DMS53 (cell line): ENCODE measurements around the gene LAMA5.

ENCODE experiments used
- DNase-seq: peaks from one replicate; lab custom pipeline; 2025; lab: John Stamatoyannopoulos, UW

Gene LAMA5

DNA sequence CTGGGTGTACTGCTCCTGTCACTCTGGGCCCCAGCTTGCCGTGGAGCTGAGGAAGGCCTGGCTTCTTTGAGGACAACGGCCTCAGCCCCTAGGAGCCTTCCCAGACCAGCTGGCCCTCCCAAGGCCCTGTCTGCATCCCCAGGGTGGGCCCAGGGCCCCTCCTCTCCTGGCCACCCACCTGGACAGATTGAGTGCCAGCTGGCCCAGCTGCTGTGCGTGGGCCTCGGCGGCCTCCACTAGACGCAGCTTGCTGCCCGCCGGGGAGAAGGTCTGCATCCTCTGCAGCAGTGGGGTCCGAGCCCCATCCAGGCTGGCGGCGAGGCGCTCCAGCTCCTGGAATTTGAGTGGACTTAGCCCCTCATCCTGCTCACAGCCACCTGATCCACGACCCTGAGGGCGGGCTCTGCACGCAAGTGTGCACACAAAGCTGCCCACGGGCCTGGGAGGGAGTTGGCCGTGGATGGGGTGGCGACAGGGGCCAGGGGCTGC, 49.9 kb downstream of the LAMA5 start:
- DNase-seq, result no peak

DNA sequence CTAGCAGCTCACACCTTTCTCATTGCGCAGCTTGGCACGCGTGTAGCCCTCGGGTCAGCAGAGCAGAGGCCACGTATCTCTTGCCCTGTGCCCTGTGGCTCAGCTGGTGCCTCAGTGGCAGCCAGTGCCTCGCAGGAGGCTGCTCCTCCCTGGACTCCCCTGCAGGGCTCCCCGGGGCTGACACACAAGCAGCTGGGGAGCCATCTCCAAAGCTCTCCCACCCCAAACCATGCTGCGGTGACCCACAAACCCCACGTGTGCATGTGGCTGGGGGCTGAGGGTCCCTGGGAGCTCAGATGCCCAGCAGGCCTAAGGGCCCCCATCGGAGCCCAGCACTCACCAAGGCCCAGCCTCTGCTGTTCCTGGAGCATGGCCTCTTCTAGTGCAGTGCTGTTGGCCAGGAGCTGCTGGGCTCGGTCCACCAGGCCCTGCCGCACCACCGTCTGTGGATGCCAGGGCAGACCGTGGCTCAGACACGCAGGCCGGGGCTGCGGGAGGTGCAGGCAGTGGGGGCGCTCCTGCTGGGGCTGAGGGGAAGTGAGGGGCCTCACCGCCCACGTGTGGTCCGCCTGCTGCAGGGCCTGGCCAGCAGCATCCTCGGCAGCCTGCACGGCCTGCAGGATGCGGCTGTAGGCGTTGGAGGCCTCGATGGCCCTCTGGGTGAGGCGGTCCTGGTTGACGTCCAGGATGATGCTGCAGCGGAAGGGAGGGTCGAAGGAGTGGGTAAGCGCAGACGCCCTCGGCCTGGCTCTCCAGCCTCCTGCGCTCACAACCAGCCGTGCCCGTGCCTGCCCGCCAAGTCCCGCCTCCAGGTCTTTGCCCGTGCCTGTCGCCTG, 50.6 kb downstream of the LAMA5 start:
- DNase-seq, result no peak

DNA sequence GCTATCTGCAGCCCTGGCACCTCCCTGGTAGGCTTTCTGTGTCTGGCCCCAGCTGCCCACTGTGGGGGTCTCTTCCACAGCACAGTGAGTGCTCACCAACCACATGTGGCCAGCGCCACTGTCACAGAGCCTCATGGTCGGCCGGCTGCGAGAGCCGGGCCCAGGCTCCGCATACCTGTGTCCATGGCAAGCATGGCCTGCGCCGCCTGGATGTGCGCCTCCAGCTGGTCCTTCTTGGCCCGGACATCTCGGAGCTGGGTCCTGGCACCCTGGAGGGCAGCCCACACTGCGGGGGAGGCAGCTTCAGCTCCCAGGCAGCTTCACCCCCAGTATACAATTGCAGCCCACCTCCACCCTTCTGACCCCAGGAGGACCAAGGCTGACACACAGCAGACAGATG, 51.3 kb downstream of the LAMA5 start:
- DNase-seq, result no peak

DNA sequence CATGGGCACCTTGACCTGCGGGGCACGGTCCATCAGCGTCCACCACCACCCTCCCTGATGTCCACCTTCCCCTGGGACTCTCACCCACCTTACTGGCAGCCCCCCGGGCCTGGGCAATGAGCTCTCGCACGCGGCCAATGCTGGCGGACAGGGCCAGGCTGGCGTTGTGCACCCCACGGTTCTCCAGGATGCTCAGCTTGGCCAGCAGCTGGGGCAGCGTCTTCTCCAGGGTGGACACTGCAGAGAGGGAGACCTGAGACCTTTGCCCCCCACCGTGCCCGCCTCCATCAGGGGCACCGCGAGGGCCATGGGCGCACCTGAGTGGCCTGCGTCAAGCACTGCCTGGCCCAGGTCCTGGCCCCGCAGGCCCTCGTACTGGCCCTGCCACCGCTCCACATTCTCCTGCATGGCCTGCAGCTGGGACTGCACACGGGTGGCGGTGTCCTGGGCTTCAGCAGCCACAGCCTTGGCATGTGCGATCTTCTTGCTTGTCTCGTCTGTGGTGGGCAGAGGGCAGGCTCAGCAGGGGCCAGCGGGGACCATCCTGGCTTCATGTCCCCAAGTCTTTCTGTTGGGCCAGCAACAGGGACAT, 52.3 kb downstream of the LAMA5 start:
- DNase-seq, result no peak

DNA sequence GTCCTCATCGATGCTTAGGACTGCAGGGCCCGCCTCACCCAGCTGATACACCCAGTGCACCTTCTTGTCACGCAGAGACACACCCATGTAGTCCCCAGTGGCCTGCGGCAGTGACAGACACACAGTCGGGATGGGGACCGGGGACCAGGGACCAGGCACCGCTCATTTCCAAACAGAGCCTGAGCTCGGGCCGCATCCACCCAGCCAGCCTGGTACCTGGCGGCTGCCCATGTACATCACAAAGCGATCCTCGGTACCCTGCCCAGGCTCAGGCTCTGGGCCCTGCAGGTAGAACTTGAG, 52.8 kb downstream of the LAMA5 start:
- no peak for DNase-seq

DNA sequence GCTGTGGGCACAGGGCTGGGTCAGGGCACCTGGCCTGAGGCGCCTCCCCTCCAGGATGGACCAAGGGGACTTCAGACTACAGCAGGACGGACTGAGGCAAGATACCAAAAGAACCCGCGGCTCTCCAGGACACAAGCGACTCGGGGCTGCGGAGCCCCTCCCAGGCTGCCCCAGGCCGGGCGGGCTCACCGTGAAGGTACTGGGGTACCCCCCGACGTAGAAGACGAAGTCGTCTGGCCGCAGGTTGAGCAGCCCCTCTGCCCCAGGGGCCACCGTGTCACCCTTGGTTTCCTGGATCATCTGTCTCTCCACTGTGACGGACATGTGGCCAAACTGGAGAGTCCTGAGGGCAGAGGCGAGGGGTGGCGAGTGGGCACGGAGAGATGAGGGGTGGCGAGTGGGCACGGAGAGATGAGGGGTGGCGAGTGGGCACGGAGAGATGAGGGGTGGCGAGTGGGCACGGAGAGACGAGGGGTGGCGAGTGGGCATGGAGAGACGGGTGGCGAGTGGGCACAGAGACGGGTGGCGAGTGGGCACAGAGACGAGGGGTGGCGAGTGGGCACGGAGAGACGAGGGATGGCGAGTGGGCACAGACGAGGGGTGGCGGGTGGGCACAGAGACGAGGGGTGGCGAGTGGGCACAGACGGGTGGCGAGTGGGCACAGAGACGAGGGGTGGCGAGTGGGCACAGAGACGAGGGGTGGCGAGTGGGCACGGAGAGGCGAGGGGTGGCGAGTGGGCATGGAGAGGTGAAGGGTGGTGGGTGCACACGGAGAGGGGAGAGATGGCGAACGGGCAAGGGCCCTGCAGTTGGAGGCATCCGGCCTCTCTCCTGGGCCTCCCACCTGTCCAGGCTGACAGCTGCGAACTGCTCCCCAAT, 53.4 kb downstream of the LAMA5 start:
- no peak for DNase-seq

DNA sequence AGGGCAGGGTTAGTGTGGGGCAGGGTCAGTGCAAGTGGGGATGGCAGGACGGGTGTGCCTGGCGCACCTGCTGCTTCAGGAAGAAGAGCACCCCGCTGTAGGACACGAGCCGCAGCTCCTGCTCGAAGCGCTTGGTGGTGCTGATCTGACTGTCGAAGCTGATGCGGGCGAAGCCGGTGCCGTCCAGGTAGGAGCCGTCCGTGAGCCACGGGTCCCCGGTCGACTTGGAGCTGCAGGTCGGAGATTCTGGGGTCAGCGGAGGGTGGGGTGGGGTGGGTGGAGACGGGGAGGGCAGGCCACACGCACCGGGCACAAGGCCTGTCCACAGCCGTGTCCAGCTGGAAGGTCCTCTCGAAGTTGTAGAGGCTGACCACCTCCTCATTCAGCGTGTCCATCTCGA, 54.1 kb downstream of the LAMA5 start:
- DNase-seq, result no peak

DNA sequence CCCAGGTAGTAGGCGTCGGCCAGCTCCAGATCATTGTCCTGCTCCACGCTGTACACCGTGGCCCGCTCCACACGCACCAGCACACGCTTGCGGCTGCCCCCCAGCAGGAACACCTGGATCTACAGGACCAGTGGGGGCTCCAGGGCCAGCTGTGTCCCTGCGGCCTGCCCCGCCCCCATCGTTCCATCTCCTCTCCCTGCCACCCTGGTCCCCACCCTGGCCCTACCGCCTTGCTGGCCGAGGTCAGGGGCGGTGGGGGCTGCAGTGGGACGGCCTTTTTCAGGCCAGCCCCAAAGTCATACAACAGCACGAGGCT, 54.5 kb downstream of the LAMA5 start:
- no peak for DNase-seq

DNA sequence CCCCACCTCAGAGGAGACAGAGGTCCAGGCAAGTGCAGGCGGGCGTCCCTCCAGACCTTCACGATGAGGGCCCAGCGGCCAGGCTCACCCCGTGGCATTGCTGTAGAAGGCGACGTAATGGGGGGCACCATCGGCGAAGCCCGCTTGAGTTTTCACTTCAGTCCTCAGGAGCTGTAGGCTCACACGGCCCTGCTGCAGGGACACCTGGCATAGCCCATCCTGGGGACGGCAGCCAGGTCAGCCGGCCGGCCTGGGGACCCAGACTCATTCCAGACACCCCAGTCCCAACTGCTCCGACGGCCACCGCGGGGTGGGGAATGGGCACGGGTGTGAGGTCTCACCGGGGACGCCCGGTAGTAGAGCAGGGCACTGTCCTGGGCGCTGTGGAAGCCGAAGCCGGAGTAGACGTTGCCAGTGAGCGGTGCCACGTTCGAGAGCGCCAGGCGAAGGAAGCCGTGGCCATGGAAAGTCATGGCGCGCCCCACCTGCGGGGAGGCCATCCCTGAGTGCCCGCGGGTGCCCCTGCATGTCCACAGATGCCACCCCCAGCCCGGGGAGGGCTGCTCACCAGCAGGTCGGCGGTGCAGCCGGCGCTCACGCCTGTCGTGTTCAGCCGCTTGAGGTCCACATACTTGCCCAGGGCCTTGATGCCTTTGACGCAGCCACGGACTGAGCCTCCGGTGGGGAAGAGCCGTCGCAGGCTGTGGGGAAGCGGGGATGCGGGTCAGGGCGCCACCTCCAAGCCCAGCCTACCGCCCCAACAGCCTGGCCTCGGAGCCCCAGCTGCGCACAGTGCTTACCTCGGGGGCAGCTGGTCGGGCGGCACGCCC, 55.1 kb downstream of the LAMA5 start:
- no peak for DNase-seq

DNA sequence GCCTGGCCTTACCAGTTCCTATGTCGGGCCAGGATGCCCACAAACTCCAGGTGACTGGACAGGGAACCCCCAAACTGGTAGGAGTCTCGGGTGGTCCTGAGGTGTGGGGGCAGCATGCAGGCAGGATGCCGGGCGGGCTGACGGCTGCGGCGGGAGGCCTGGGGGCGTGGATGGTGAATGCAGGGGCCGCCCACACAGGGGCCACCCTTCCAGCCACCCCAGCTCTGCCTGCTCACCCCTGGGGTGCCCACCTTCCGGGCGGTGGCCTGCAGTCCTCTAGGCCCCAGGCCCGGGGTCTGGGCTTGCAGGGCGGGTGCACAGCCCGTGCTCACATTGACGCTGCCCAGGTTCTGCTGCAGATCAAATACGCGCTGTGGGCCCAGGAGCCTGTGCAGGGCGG, 56.0 kb downstream of the LAMA5 start:
- no peak for DNase-seq

DNA sequence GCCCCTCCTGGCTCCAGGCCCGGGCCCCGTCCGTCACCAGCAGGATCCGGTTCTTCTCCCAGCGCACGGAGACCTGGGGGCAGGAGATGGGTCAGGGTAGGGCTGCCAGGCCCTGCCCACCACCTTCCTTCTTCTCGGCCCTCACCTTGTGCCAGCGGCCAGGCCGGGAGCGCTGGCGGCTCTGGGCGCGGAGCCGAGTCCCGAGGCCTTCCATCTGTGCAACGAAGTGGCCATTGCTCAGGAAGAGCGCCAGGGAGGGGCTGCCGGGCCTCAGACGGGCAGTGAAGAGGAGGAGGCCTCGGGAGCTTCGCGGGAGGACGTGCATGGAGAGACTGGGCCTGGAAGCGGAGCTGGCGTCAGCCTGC, 56.4 kb downstream of the LAMA5 start:
- DNase-seq, result peak; percentile 64

DNA sequence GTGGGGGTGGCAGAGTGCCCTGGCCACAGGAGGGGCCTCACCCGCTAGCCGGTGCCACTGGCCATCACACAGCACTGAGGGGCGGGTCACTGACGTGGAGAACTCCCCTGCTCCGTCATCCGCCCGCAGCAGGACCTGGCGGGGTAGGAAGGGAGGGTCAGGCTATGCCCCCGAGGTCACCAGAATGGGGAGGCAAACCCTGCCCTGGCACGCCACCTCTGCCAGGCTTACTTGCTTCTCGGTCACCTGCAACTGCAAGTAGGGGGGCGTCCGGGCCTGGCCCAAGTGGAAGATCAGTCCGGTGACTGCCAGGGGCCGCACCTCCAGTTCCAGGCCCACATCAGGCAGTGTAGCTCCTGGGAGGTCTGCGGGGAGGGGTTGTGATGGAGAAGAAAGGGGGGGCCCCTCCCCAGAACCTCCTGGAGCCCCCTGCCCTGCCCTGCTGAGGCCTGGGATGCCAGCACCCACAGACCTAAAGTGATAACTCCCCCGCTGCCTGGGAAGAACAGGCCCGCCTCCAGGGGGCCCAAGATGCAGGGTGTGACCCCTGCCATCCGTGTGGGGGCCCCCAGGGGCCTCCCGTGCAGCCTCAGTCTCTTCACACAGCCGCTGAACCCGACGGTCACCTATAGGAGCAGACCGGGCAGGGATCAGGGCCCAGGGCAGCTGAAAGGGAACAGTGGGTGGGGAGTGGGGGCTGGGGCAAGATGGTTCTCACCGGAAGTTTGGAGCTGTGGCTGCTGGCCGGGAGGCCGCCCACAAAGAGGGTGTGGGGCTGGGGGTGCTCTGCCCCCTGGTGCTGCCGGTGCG, 57.0 kb downstream of the LAMA5 start:
- DNase-seq, result no peak

DNA sequence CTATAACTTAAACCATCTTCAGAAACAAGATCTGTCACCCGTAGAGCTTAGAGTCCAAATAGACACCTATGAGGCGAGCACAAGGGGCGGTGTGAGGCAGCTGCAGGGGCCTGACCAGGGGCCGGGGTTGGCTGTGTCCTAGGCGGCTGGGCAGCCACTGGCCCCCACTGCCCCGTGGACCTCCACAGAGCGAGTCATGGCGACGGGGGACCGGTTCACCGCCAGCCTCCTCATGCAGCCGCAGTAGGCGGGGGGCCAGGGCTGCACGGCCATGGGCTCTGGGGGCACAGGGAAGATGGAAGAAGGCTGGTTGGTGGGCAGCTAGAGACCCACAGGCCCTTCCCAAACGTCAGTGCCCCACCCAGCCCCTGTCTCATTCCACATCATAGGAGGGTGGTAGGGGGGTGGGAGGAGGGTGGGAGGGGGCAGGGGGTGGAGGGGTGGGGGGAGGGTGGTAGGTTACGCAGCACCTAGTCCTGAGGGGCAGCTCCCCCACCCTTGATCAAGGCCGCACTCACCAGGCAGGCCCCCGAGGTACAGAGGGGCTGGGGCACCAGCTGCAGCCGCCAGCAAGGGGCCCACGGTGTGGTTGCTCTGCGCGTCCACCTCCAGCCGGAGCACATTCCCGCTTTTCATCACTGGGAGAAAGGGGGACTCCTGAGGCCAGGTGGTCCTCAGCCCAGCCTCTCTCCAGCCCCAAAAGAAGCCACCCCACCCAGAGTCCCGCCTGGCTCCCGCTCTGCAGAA, 57.7 kb downstream of the LAMA5 start:
- DNase-seq, result peak; percentile 25

DNA sequence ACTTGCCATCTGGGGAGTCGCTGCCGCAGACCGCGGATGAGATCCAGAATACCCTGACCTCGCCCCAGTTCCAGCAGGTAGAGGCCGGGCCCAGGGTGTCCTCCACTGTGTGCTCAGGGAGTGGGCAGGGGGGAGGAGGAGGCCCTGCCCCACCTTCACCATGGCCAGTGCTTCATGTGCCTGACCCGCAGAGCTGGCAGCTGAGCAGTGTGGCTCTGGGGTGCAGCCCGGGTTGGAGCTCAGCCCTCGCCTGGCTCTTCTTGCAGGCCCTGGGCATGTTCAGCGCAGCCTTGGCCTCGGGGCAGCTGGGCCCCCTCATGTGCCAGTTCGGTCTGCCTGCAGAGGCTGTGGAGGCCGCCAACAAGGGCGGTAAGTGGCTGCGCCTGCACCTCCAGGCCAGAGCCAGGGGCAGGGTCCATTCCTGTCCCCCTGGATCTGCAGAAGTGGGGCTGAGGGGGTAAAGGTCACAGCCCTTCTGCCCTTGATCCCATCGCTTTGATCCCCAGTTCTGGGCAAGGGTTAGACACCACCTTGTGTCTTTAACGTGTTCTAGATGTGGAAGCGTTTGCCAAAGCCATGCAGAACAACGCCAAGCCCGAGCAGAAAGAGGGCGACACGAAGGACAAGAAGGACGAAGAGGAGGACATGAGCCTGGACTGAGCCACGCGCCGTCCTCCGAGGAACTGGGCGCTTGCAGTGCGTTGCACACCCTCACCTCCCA, 58.9 kb downstream of the LAMA5 start:
- DNase-seq, result peak; percentile 39

DNA sequence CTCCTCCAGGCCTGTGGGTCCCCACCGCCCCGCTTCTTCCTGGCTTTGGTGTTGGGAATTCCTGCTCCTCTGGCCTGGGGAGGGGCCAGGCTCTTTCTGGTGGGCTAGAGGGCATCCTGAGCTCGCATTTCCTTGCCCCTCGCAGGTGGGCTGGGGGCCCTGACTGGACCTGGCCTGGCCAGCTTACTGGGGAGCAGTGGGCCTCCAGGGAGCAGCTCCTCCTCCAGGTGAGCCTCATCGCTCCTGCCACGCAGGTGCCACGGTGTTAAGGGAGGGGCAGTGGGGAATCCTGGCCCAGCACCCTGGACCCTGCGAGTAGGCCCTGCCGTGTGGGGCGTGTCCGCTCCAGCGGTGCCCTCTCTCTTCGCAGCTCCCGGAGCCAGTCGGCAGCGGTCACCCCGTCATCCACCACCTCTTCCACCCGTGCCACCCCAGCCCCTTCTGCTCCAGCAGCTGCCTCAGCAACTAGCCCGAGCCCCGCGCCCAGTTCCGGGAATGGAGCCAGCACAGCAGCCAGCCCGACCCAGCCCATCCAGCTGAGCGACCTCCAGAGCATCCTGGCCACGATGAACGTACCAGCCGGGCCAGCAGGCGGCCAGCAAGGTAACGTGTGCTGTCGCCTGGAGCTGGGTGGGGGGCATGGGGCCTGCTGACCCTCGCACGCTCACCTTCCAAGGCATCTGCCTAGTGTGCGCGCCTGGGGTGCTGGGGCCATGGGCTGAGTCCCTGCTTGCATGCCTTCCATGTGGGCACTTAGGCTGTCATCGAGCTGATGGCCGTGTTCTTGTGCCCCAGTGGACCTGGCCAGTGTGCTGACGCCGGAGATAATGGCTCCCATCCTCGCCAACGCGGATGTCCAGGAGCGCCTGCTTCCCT, 59.6 kb downstream of the LAMA5 start:
- no peak for DNase-seq

DNA sequence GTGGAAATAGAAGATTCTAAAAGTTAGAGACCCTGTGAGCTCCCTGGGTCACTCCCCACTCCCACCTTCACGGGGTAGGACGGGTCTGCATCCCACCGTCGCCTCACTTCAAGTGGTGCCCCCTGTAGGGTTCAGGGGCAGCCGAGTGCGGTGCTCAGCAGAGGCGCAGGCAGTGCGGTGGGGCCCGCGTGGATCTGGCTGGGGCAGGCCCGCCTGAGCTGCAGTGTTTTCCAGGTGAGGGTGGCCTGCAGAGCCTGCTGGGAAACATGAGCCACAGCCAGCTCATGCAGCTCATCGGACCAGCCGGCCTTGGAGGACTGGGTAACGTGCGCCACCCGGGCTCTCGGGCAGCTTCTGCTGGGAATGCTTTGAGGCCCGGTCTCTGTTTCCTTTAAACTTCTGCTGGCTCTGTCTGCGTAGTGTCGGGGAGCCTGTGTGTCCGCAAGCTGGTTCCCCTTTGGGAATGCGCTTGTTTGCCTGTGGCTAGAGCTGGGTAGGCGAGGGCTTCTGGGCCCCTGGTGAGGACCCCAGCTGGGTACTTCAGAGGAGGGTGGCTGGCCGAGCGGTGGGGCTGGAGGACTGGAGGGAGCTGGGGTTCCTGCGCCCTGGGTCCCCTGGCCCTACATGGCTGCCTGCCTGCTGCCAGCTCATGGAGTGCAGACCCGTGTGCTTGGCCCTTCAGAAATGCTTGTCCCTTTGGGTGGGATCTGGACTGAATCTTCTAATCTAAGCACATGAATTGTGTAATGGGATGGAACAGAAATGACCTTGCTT, 60.5 kb downstream of the LAMA5 start:
- no peak for DNase-seq

DNA sequence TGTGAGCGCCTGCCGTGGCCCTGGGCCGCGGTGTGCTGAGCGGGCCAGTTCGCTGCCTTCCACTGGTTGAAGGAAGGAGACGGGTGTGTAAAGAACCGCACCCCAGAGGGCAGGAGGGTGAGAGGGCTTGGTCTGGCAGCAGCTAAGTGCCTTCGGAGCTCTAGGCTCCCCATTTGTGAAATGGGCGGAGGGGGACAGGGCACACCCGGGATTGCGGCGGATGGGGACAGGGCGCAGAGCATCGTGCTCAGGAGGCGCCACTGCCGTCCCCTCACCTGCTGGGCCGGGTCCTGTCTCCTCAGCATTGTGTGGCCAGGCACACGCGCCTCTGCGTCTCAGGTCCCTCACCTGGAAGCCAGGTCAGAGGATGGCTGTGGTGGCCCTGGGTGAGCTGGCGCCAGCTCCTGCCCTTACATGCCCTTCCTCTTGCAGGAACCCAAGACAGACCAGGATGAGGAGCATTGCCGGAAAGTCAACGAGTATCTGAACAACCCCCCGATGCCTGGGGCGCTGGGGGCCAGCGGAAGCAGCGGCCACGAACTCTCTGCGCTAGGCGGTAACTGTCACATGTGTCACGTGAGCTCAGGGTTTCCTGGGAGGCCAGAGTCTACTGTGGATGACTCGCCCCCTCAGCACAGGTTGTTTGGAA, 61.2 kb downstream of the LAMA5 start:
- DNase-seq, result no peak
